ENCODE results near the gene MYMX. TPM values are rescaled to one million over a fixed set of nuclear protein-coding genes. Genes with fewer than 3 reads are reported as not detected.

Gene MYMX
- total and polyA plus RNA-seq, 2 of the 13 experiments (the other 11 are each of a cell fraction or from before 2014, with no cell fraction given) = not detected

- no peak for TF ChIP-seq ZBTB39 (CRISPR knock-in tag; IDR thresholded peaks at IDR 0.05)
- no peak for TF ChIP-seq NFIC (IDR thresholded peaks at IDR 0.05; ENCODE audit: low read length)
- TF ChIP-seq ELF3 (CRISPR knock-in tag; IDR thresholded peaks at IDR 0.05) = 0 out of 2 replicates have a peak, but pooled peaks have one; percentile 38
- TF ChIP-seq, protein P1, sequence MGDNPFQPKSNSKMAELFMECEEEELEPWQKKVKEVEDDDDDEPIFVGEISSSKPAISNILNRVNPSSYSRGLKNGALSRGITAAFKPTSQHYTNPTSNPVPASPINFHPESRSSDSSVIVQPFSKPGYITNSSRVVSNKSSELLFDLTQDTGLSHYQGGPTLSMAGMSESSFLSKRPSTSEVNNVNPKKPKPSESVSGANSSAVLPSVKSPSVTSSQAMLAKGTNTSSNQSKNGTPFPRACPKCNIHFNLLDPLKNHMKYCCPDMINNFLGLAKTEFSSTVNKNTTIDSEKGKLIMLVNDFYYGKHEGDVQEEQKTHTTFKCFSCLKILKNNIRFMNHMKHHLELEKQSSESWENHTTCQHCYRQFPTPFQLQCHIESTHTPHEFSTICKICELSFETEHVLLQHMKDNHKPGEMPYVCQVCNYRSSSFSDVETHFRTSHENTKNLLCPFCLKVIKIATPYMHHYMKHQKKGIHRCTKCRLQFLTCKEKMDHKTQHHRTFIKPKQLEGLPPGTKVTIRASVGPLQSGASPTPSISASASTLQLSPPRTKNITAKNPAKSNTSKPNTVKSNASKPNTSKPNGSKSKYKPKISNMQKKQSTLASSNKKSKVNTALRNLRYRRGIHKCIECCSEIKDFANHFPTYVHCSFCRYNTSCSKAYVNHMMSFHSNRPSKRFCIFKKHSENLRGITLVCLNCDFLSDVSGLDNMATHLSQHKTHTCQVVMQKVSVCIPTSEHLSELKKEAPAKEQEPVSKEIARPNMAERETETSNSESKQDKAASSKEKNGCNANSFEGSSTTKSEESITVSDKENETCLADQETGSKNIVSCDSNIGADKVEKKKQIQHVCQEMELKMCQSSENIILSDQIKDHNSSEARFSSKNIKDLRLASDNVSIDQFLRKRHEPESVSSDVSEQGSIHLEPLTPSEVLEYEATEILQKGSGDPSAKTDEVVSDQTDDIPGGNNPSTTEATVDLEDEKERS (CRISPR knock-in tag; IDR thresholded peaks at IDR 0.05) = no peak
- no peak for TF ChIP-seq HHEX (CRISPR knock-in tag; IDR thresholded peaks at IDR 0.05)
- no peak for TF ChIP-seq EHMT2 (IDR thresholded peaks at IDR 0.05; ENCODE audit: borderline replicate concordance, low read depth, low read length)
- no peak for TF ChIP-seq RFX1 (IDR thresholded peaks at IDR 0.05)
- no peak for TF ChIP-seq ZNF83 (CRISPR knock-in tag; IDR thresholded peaks at IDR 0.05; ENCODE audit: borderline replicate concordance)
- no peak for TF ChIP-seq U2AF2 (IDR thresholded peaks at IDR 0.05; ENCODE audit: low read depth, low read length)
- peak; percentile 30; the same call in 1 of the 2 replicates for TF ChIP-seq HNF4A (CRISPR knock-in tag; IDR thresholded peaks at IDR 0.05)
- TF ChIP-seq PLRG1 (conservative IDR thresholded peaks at IDR 0.05) = no peak
- TF ChIP-seq ZNF121 (CRISPR knock-in tag; IDR thresholded peaks at IDR 0.05) = no peak; the same call in 1 of the 2 replicates
- TF ChIP-seq BRCA1 (CRISPR knock-in tag; IDR thresholded peaks at IDR 0.05) = no peak
- no peak for TF ChIP-seq ZNF780A (CRISPR knock-in tag; IDR thresholded peaks at IDR 0.05)
- no peak for TF ChIP-seq MAFG (CRISPR knock-in tag; IDR thresholded peaks at IDR 0.05)
- TF ChIP-seq, protein P2, sequence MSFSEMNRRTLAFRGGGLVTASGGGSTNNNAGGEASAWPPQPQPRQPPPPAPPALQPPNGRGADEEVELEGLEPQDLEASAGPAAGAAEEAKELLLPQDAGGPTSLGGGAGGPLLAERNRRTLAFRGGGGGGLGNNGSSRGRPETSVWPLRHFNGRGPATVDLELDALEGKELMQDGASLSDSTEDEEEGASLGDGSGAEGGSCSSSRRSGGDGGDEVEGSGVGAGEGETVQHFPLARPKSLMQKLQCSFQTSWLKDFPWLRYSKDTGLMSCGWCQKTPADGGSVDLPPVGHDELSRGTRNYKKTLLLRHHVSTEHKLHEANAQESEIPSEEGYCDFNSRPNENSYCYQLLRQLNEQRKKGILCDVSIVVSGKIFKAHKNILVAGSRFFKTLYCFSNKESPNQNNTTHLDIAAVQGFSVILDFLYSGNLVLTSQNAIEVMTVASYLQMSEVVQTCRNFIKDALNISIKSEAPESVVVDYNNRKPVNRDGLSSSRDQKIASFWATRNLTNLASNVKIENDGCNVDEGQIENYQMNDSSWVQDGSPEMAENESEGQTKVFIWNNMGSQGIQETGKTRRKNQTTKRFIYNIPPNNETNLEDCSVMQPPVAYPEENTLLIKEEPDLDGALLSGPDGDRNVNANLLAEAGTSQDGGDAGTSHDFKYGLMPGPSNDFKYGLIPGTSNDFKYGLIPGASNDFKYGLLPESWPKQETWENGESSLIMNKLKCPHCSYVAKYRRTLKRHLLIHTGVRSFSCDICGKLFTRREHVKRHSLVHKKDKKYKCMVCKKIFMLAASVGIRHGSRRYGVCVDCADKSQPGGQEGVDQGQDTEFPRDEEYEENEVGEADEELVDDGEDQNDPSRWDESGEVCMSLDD (CRISPR knock-in tag; IDR thresholded peaks at IDR 0.05; ENCODE audit: borderline replicate concordance) = peak; percentile 77; the same call in 1 of the 2 replicates
- TF ChIP-seq ATRX (CRISPR knock-in tag; IDR thresholded peaks at IDR 0.05; ENCODE audit: borderline replicate concordance) = no peak
- no peak for TF ChIP-seq NR2C2 (CRISPR knock-in tag; IDR thresholded peaks at IDR 0.05; ENCODE audit: borderline replicate concordance)
- no peak for TF ChIP-seq ZNF773 (CRISPR knock-in tag; IDR thresholded peaks at IDR 0.05; ENCODE audit: borderline replicate concordance)
- TF ChIP-seq ZNF281 (CRISPR knock-in tag; IDR thresholded peaks at IDR 0.05; ENCODE audit: borderline replicate concordance) = peak; percentile 67
Measured at GRCh38 chr6:44221291-44221960, 4.7 kb downstream of the MYMX start (continued).
